Activated T-helper 1 cell treated with anti-CD3 and anti-CD28 coated beads, Interleukin-2, amount 50 U/mL, for 16 hours (primary cell): ENCODE measurements around the gene ACSS1.

Experiments used
- DNase-seq, 2 donors: peaks; one replicate each; pipeline ENCODE4 v3.0.0-alpha.2; 2020; ENCODE audit warnings: low read depth in 1 of 2, low spot score in 1 of 2

The ACSS1 gene

DNA sequence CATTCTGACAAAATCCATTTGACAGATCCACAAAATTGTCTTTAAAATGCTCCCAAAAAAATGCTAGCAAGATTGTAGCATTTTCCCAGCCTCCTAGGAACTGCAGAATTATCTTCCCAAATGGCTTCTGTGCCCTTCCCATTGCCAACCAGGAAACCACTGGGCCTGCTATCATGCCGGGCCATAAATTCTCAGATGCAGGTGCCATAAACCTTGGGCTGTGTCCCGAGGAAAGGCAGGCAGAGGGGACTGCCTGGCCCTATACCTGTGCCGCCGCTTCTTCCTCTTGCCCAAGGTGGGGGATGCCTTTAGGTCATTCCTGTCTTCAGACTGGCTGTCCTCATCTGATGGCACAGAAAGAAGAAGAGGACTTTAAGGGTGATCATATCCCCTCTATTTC lies 21.2 kb upstream of the ACSS1 start:
- no peak for DNase-seq

DNA sequence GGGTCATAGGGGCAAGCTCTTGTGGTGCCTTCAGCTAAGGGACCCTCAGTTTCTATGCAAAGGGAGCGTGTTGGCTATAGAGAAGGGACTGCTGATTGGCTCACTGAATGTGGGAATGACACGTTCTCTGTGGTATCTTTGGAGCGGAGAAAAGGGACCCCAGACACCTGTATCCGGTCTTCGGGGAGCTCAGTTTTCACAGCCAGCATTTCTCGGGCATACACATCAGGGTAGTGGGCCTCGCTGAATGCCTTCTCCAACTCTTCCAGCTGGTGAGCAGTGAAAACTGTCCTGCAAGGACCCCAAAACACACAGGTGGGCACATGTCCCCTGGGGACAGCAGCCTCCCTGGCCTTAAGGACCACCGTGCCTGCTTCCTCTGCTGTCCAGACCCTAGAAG lies 20.7 kb upstream of the ACSS1 start:
- no peak for DNase-seq

DNA sequence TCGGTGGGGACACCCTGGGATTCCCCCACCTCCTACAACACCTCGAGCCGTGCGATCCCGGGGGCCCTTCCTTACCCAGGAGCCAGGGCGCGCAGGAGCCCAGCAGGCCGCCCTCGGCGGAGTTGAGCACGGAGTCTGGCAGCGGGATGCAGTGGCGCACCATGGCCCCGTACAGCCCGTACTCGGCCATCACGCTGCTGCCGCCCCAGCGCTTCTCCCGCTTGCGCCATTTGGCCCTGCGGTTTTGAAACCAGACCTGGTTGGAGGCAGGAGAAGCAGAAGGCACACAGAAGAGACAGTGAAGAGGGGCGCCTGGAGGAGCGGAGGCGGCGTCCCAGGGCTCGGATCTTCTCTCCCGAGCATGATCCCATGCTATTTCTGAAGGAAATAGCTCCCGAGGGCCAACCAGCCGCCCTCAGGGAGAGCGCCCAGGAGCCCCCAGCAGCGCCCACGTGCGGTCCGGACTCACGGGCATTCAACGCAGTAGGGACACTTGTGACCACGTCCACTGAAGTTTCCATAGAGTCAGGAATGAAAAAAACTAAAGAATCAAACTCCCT lies 19.8 kb upstream of the ACSS1 start:
- no peak for DNase-seq

DNA sequence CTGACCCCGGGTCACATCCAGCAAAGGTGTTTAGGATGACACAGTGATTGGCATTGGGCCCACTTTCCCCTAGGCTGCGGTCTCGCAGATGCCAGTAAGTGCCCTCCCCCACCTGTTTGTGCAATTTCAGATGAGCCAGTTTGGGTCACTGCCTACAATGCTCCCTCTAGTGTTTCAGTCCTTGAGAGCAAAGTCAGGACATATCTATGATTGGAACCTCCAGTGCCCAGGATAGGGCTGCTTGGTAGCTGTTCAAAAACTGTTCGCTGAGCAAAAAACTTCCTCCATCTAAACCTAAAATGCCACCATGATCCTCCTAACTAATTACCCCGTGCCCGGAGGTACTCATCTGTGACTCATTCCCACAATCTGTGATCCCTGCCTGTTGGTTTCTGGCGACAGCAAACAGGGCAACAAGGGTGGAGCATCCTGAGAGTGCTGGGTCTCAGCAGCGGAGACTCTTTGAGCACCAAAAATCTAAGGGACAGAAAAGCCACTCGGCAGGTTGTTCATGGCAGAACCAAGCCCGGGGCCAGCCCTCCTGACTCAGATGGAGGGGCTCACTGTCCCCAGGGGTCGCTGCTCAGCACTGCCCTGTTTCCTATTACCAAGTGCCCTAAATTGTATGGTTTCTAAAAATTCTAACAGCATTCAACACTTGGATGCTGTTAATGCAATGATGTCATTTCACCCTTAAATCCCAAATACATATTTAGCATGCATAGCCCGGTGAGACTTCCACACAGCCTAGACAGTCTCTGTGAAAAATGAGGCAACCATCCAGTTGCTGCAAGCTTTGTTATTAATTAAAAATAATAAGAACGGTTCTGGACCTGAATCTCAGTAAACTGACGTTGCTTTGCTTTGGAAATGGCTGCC lies 19.0 kb upstream of the ACSS1 start:
- no peak for DNase-seq

DNA sequence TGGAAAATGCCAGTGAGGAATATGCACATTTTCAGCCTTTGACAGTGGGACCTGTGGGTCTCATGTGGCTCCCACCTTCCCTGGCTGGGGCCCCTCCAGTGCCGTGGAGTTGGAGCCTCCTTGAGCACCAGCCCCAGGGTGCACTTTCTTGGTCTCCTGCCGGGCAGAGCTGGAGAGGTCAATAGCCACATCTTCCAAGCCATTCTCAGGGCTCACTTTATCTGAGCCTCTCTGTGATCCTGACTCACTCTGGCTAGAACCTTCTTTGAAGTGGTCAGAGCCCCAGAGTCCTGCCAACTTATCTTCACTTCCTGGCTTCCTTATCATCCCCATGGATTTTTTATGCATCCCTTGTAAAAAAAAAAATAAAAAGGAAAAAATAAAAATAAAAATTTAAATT lies 18.3 kb upstream of the ACSS1 start:
- no peak for DNase-seq

GRCh38 chr20:25073544-25073943 lies 15.6 kb upstream of the ACSS1 start:
- no peak for DNase-seq

DNA sequence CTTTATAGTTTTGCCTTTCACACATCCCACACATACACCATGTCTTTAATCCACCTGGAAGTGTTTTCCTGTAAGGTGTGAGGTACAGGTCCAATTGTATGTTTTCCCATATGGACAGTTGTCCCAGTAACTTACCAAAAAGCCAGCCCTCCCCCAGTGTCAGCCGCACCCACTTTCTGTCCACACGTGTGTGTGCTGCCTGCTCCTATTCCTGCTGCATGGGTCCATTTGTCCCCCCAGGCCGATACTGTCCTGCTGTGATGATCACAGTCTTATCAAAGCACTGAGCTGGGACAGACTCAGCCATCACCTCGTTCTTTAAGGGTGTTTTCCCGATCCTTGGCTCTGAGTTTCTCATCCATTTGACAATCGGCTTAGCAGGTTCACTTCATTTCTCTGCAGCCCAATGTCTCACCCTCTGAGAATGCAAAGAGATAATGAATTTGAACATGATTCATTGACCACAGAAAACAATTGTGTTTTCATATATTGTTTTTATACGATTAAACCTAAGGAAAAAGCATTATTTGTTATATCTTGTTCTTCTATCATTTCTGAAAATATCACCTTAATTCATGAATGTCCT lies 14.4 kb upstream of the ACSS1 start:
- no peak for DNase-seq

- DNase-seq, result no peak
These were observed 13.8 kb upstream of the ACSS1 start for GRCh38 chr20:25071734-25072133.

DNA sequence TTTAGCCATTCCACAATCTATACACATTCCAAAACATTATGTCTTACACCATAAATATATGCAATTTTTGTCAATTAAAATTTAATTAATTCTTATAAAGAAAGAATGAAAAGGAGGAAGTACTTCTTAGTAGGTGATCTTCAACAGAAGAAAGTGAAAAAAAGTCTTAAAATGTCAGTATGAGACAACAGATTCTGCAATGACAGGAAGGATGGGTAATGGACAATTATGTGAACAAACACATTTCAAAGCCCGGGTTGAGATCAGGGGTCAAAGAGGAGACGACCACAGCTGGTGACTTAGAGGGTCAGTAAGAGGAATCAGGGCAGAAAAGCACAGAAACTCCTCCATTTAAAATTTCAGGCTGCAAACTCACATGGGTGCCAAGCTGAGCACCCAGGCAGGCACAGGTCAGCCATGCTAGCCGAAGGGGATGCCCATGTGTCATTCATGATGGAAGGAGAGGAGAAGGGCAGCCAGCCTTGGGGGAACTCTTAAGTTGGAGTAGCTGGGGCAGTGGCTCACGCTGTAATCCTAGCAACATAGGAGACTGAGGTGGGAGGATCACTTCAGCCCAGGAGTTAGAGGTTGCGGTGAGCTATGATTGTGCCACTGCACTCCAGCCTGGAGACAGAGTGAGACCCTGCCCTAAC lies 13.0 kb upstream of the ACSS1 start:
- no peak for DNase-seq

GRCh38 chr20:25067102-25067987 lies 9.4 kb upstream of the ACSS1 start:
- DNase-seq, result no peak

DNA sequence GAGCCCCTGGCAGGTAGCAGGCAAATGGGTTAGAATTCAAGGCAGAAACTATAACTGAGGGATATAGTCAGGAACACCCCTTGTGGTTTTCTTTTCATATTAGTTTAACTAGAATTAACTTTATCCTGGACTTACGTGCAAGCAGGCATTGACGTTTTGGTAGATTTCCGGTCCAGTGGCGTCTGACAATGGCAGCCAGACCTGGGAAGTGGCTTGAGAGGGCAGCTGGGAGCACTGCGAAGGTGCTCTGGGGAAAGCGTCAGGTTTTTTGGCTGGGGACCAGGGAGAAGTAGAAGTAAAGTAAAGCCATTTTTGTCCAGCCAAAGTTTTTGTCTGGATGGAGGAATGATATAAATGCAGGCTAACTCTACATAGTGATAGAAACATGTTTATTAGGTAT lies 8.4 kb upstream of the ACSS1 start:
- DNase-seq, result no peak

DNA sequence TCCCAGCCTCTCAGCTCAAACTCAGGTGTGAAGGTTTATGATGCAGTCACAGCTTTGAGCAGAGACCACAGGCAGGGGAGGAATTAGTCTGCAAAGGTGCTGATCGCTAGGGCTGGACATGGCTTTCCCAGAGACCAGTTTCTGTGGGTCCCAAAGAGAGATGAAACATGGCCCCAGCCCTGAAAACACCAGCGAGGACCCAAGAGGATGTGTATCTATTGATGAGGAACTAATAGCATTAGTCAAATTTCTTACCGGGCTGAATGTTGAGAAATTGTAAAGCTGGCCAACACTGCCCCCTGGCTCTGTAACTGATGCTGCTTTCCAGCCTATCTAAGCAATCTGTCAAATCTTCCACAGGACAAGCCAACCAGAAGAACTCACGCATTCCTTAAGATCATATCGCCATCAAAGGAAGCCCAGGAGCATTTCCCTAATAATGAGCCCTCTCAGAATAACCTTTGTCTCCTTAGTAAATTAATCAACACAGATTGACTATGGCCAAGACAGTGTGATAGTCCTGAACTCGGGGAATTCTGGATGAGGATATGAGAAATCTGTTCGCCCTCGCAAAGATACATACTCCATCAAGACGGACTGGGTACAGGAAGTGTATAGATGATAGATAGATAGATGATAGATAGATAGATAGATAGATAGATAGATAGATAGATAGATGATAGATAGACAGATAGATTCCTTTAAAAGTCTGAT lies 7.8 kb upstream of the ACSS1 start:
- peak; percentile 36 to 47 for DNase-seq

DNA sequence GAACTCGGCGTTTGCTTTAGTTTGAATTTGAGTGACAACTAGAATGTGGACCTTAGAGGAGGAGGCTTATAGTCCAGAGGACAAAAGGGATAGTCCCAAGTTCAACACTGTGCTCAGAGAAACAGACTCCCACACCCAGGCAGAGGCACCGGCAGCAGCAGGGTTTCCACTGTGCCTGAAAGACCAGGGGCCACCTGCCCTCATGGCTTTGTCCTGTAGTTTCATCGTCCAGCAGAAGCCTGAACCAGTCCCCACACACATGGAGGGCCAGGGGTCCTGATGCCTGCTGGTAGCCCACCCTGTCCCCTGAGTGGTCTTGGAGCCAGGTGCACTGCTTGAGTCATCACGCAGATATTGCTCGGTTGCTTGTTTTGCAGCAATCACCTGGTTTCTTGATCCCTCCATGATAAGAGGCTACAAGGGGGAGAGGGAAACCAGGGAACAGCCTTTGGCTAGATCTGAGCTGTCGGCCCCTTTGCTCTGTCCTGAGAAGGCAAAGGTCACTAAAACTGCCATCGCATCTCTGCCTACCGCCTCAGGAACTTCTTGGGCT lies 7.2 kb upstream of the ACSS1 start:
- no peak for DNase-seq

DNA sequence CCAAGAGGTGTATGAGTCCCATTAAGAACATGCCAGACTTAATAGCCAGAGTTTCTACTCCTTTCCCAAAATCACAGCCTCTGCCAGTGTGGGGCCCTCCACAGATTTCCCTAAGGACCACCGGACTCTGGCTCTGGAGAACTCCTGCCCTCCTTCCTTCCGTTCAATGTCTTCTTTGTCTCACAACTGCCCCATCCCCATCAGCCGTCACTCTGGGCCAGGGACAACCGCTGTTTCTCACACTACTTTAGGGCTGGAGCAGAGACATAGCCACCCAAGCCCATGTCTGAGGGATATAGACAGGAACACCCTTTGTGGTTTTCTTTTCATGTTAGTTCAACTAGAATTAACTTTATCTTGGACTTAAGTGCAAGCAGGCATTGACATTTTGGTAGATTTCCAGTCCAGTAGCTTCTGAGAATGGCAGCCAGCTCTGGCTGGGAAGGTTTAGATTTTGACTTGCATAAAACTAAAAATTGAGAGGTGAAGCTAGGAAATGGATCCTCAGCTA lies 6.7 kb upstream of the ACSS1 start:
- DNase-seq, result no peak

DNA sequence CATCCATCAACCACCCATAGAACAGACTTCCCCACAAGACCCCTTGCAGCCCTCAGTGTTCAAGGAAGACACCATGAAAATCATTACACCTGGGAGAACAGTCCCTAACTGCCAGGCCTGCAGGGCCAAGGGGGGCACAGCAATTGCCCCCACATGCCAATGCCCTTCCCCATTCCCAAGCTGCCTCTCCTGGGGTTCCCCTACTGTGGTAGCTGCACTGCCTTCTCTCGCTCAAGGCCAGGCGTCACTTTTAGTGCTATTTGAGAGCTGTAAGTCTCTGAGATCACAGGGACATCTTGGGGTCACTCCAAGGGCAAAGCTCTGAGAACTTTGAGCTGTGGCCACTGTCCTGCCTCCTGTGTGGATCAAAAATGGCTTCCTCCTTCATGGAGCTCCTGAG lies 6.0 kb upstream of the ACSS1 start:
- DNase-seq, result no peak

DNA sequence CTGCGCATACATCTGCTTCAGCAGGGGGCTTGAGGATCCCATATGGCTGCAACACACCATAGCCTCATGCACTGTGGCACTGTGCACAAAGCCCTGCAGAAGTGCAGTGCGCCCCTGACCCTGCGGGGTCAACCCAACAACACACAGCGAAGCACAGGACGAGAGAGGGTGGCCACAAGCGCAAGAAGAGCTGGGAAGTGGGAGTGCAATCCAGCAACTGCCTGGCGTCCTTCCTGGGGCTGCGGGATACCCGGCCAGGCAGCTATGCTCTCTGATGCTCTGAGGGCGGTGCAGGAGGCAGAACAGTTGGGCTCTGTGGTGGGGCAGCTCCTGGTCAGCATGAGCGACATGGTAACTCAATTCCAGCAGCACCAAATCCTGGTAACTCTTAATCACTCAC lies 5.6 kb upstream of the ACSS1 start:
- DNase-seq, result no peak

- DNase-seq, result no peak
These were observed 4.9 kb upstream of the ACSS1 start for GRCh38 chr20:25062841-25063240.

DNA sequence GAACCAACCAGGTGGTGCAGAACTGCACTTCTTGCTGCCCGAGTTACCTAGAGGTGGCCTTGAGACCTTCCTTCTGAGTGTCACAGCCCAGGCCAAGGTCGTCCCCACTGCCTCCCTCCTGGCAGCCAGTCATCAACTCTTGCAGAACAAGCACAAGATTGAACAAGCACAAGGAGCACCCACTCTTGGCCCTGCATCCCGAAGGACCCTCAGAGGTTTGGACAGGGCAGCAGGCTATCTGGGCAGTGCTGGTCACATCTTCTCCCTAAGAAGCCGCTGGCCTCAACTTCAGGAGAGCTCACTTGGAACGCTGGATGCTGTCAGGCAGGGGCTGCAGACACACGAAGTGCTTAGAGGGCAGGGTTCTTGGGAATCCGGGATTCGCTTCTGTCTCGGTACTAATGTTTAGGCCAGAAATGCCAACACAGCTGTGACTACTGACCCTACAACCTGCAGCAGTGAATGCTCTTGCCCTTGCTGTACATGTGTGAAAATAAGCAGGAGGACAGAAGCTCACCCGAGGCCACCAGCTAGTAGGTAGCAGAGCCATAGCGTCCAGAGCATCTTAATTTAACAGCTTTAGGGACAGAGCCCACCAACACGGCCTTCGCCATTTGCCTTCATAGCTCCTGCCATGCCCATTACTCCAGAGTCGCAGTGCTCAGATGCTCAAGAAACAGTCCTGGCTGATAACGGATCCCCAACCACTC lies 4.0 kb upstream of the ACSS1 start:
- DNase-seq, result no peak

GRCh38 chr20:25061103-25061799 lies 3.3 kb upstream of the ACSS1 start:
- no peak for DNase-seq
